HEK293 (cell line): Measurements from ENCODE around the gene CRABP2.

Experiments
- ATF2 ChIP-seq: fragments of 450-650 bp; formaldehyde crosslinking; IDR thresholded peaks from 2 replicates; pipeline ENCODE4 v1.5.1; 2016; ENCODE audit warnings: missing biosample characterization, missing genetic modification characterization, low read depth
- GLIS1 ChIP-seq: fragments of 450-650 bp; formaldehyde crosslinking; IDR thresholded peaks from 2 replicates; pipeline ENCODE4 v1.5.1; 2016; ENCODE audit warnings: missing biosample characterization, missing genetic modification characterization
- KLF17 ChIP-seq: fragments of 450-650 bp; formaldehyde crosslinking; IDR thresholded peaks from 2 replicates; pipeline ENCODE4 v1.5.1; 2016; ENCODE audit warnings: missing biosample characterization, missing genetic modification characterization
- PBX3 ChIP-seq: sonication (generic); formaldehyde crosslinking; IDR thresholded peaks from 2 replicates; pipeline ENCODE4 v1.8.1; 2022; ENCODE audit warnings: mild to moderate bottlenecking, moderate library complexity, missing genetic modification reagents
- PRDM10 ChIP-seq: fragments of 450-650 bp; formaldehyde crosslinking; IDR thresholded peaks from 2 replicates; pipeline ENCODE4 v1.5.1; 2016; ENCODE audit warnings: missing biosample characterization, missing genetic modification characterization
- SP7 ChIP-seq: fragments of 450-650 bp; formaldehyde crosslinking; IDR thresholded peaks from 2 replicates; pipeline ENCODE4 v1.5.1; 2016; ENCODE audit warnings: missing biosample characterization, missing genetic modification characterization
- ZBTB17 ChIP-seq: fragments of 450-650 bp; formaldehyde crosslinking; IDR thresholded peaks from 2 replicates; pipeline ENCODE4 v1.5.1; 2016; ENCODE audit warnings: missing biosample characterization, missing genetic modification characterization
- ZFP41 ChIP-seq: fragments of 450-650 bp; formaldehyde crosslinking; IDR thresholded peaks from 2 replicates; pipeline ENCODE4 v1.5.1; 2016; ENCODE audit warnings: missing biosample characterization, missing genetic modification characterization, borderline replicate concordance
- ZNF155 ChIP-seq: fragments of 450-650 bp; formaldehyde crosslinking; IDR thresholded peaks from 2 replicates; pipeline ENCODE4 v1.5.1; 2016; ENCODE audit warnings: missing biosample characterization, missing genetic modification characterization
- ZNF214 ChIP-seq: fragments of 450-650 bp; formaldehyde crosslinking; IDR thresholded peaks from 2 replicates; pipeline ENCODE4 v1.5.1; 2017; ENCODE audit warnings: missing biosample characterization, mild to moderate bottlenecking, missing genetic modification characterization, borderline replicate concordance
- ZNF24 ChIP-seq: fragments of 450-650 bp; formaldehyde crosslinking; IDR thresholded peaks from 2 replicates; pipeline ENCODE4 v1.5.1; 2016; ENCODE audit warnings: missing biosample characterization, missing genetic modification characterization
- ZNF292 ChIP-seq: fragments of 450-650 bp; formaldehyde crosslinking; IDR thresholded peaks from 2 replicates; pipeline ENCODE4 v1.5.1; 2016; ENCODE audit warnings: low read depth, missing biosample characterization, missing genetic modification characterization, borderline replicate concordance
- ZNF324 ChIP-seq: fragments of 450-650 bp; formaldehyde crosslinking; IDR thresholded peaks from 2 replicates; pipeline ENCODE4 v1.5.1; 2016; ENCODE audit warnings: missing biosample characterization, missing genetic modification characterization
- ZNF600 ChIP-seq: fragments of 450-650 bp; formaldehyde crosslinking; IDR thresholded peaks from 2 replicates; pipeline ENCODE4 v1.5.1; 2016; ENCODE audit warnings: missing biosample characterization, missing genetic modification characterization
- ZNF639 ChIP-seq: fragments of 450-650 bp; formaldehyde crosslinking; IDR thresholded peaks from 2 replicates; pipeline ENCODE4 v1.5.1; 2016; ENCODE audit warnings: missing biosample characterization, missing genetic modification characterization
- ZNF692 ChIP-seq: fragments of 450-650 bp; formaldehyde crosslinking; IDR thresholded peaks from 2 replicates; pipeline ENCODE4 v1.5.1; 2016; ENCODE audit warnings: missing biosample characterization, missing genetic modification characterization

Gene CRABP2

GRCh38 chr1:156673387-156674121 lies 31.8 kb downstream of the CRABP2 start (continued):
- TF ChIP-seq ATF2 (tag by site-specific recombination): peak; percentile 94
- no peak for TF ChIP-seq ZNF155 (tag by site-specific recombination)
- peak; percentile 75 for TF ChIP-seq ZNF600
- TF ChIP-seq ZNF292 (tag by site-specific recombination): no peak
- TF ChIP-seq PBX3 (CRISPR knock-in tag): no peak
- no peak for TF ChIP-seq ZFP41 (tag by site-specific recombination)
- TF ChIP-seq ZNF214 (tag by site-specific recombination): no peak
- TF ChIP-seq ZNF639 (tag by site-specific recombination): no peak
- TF ChIP-seq ZNF692 (tag by site-specific recombination): 0 out of 2 replicates have a peak, but pooled peaks have one; percentile 55
- 0 out of 2 replicates have a peak, but pooled peaks have one; percentile 31 for TF ChIP-seq SP7 (tag by site-specific recombination)
- peak; percentile 53 for TF ChIP-seq PRDM10 (tag by site-specific recombination)
- TF ChIP-seq ZNF324 (tag by site-specific recombination): 0 out of 2 replicates have a peak, but pooled peaks have one; percentile 20
- TF ChIP-seq GLIS1 (tag by site-specific recombination): peak; percentile 98
- peak; percentile 68 for TF ChIP-seq ZBTB17 (tag by site-specific recombination)
- peak; percentile 44; the same call in 1 of the 2 replicates for TF ChIP-seq KLF17 (tag by site-specific recombination)
- TF ChIP-seq ZNF24 (tag by site-specific recombination): no peak
